ENCODE results near the gene PHF21B.

Gene PHF21B

GRCh38 chr22:44979154-44979553 is 30.7 kb downstream of the PHF21B start:
- TF ChIP-seq CTCF (IDR thresholded peaks at IDR 0.05; ENCODE audit: control insufficient read depth, insufficient read depth, low read depth, low read length, missing control alignments) = no peak
- no peak overlapping the region for H3K4me3 ChIP-seq (ENCODE audit: control insufficient read depth, low read depth, low read length)
- no peak for DNase-seq (ENCODE audit: low read depth)

GRCh38 chr22:44975427-44976262 is 34.2 kb downstream of the PHF21B start:
- peak; percentile 23 for DNase-seq (ENCODE audit: low read depth)
- TF ChIP-seq CTCF (IDR thresholded peaks at IDR 0.05; ENCODE audit: control insufficient read depth, insufficient read depth, low read depth, low read length, missing control alignments) = peak; percentile 88
- no peak overlapping the region for H3K4me3 ChIP-seq (ENCODE audit: control insufficient read depth, low read depth, low read length)

- no peak overlapping the region for H3K4me3 ChIP-seq (ENCODE audit: control insufficient read depth, low read depth, low read length)
- DNase-seq (ENCODE audit: low read depth) = no peak
- no peak for TF ChIP-seq CTCF (IDR thresholded peaks at IDR 0.05; ENCODE audit: control insufficient read depth, insufficient read depth, low read depth, low read length, missing control alignments)
Observed at GRCh38 chr22:44974454-44974853, 35.4 kb downstream of the PHF21B start.

GRCh38 chr22:44973829-44974228 is 36.0 kb downstream of the PHF21B start:
- no peak overlapping the region for H3K4me3 ChIP-seq (ENCODE audit: control insufficient read depth, low read depth, low read length)
- DNase-seq (ENCODE audit: low read depth) = no peak
- no peak for TF ChIP-seq CTCF (IDR thresholded peaks at IDR 0.05; ENCODE audit: control insufficient read depth, insufficient read depth, low read depth, low read length, missing control alignments)

GRCh38 chr22:44972363-44973083 is 37.3 kb downstream of the PHF21B start:
- TF ChIP-seq CTCF (IDR thresholded peaks at IDR 0.05; ENCODE audit: control insufficient read depth, insufficient read depth, low read depth, low read length, missing control alignments) = no peak
- no peak for DNase-seq (ENCODE audit: low read depth)
- no peak overlapping the region for H3K4me3 ChIP-seq (ENCODE audit: control insufficient read depth, low read depth, low read length)

- H3K4me3 ChIP-seq (ENCODE audit: control insufficient read depth, low read depth, low read length) = no peak overlapping the region
- no peak for TF ChIP-seq CTCF (IDR thresholded peaks at IDR 0.05; ENCODE audit: control insufficient read depth, insufficient read depth, low read depth, low read length, missing control alignments)
- DNase-seq (ENCODE audit: low read depth) = no peak
Observed at GRCh38 chr22:44971651-44972362, 38.0 kb downstream of the PHF21B start.
